Endothelial cell (in vitro differentiated cells): ENCODE measurements around the gene VKORC1L1. TPM values are rescaled to one million over a fixed set of nuclear protein-coding genes. Genes with fewer than 3 reads are reported as not detected.

Source experiments
- DNase-seq: peaks from one replicate; pipeline ENCODE4 v3.0.0; 2021; ENCODE audit warnings: low spot score
- H3K27ac Mint-ChIP-seq: one replicate; pipeline ENCODE4 v1.8.0; 2021; ENCODE audit warnings: mixed read lengths, inconsistent platforms; ENCODE audit not compliant: unreplicated experiment
- H3K27me3 Mint-ChIP-seq: one replicate; pipeline ENCODE4 v1.8.0; 2021; ENCODE audit warnings: mild to moderate bottlenecking, moderate library complexity, mixed read lengths, inconsistent platforms; ENCODE audit not compliant: unreplicated experiment
- H3K36me3 Mint-ChIP-seq: one replicate; pipeline ENCODE4 v1.8.0; 2021; ENCODE audit warnings: mild to moderate bottlenecking, low read depth, mixed read lengths, inconsistent platforms; ENCODE audit not compliant: unreplicated experiment
- H3K4me1 Mint-ChIP-seq: one replicate; pipeline ENCODE4 v1.8.0; 2021; ENCODE audit warnings: mild to moderate bottlenecking, mixed read lengths, inconsistent platforms; ENCODE audit not compliant: unreplicated experiment
- H3K4me3 Mint-ChIP-seq: one replicate; pipeline ENCODE4 v1.8.0; 2021; ENCODE audit warnings: mild to moderate bottlenecking, mixed read lengths, inconsistent platforms; ENCODE audit not compliant: unreplicated experiment
- H3K9me3 Mint-ChIP-seq: one replicate; pipeline ENCODE4 v1.8.0; 2021; ENCODE audit warnings: mixed read lengths, inconsistent platforms; ENCODE audit not compliant: unreplicated experiment
- total RNA-seq: library from RNA; stranded (reverse); fragmentation: NEBNext Ultra II Directional; extraction: Animal tissue kit (Norgen Biotek cat#: 25700); gene quantifications from one replicate; pipeline ENCODE4 v1.2.1, GENCODE V29; 2021; ENCODE audit not compliant: unreplicated experiment
- TF ChIP-seq, protein P1 (sequence below): fragments of 200-600 bp; sonication (generic); IDR thresholded peaks from one replicate; pipeline ENCODE4 v1.5.0; 2021; ENCODE audit warnings: antibody characterized with exemption; ENCODE audit not compliant: unreplicated experiment

Gene VKORC1L1
- total RNA-seq, 1 donor from 2014 or later = 22.9 TPM

DNA sequence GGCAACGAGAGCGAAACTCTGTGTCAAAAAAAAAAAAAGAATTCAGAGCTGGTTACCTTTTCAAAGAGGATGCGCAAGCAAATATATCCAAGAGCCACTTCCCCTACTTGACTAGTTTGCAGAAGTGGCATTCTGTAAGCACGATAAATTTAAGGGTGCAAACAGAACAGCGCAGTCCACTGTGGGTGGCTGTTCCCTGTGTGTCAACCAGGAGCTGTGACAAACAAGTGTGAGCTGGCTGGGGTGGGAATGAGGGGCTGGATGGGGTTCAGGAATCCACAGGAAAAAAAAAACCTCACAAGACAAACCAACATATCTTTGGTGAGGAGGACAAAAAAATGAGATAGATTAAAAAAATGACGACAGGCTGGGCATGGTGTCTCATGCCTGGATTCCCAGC, 93.3 kb downstream of the VKORC1L1 start:
- Mint-ChIP-seq H3K36me3 (peaks cover 37% of the 10 kb centered on the region), H3K4me3 (no peak overlapping the region), H3K27me3 (peaks cover 9% of the 10 kb centered on the region), H3K27ac (no peak overlapping the region), H3K9me3 (no peaks in the 10 kb centered on the region), H3K4me1 (no peaks in the 10 kb centered on the region)
- DNase-seq = no peak
- TF ChIP-seq, protein P1, sequence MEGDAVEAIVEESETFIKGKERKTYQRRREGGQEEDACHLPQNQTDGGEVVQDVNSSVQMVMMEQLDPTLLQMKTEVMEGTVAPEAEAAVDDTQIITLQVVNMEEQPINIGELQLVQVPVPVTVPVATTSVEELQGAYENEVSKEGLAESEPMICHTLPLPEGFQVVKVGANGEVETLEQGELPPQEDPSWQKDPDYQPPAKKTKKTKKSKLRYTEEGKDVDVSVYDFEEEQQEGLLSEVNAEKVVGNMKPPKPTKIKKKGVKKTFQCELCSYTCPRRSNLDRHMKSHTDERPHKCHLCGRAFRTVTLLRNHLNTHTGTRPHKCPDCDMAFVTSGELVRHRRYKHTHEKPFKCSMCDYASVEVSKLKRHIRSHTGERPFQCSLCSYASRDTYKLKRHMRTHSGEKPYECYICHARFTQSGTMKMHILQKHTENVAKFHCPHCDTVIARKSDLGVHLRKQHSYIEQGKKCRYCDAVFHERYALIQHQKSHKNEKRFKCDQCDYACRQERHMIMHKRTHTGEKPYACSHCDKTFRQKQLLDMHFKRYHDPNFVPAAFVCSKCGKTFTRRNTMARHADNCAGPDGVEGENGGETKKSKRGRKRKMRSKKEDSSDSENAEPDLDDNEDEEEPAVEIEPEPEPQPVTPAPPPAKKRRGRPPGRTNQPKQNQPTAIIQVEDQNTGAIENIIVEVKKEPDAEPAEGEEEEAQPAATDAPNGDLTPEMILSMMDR = no peak

- TF ChIP-seq, protein P1 = no peak
- no peaks in the 10 kb centered on the region for H3K4me1 Mint-ChIP-seq
- no peak overlapping the region for H3K4me3 Mint-ChIP-seq
- no peak overlapping the region for H3K27ac Mint-ChIP-seq
- no peak for DNase-seq
- peaks cover 42% of the 10 kb centered on the region for H3K36me3 Mint-ChIP-seq
- peaks cover 11% of the 10 kb centered on the region for H3K27me3 Mint-ChIP-seq
- no peaks in the 10 kb centered on the region for H3K9me3 Mint-ChIP-seq
Observed at GRCh38 chr7:65967361-65968155, 94.7 kb downstream of the VKORC1L1 start.

DNA sequence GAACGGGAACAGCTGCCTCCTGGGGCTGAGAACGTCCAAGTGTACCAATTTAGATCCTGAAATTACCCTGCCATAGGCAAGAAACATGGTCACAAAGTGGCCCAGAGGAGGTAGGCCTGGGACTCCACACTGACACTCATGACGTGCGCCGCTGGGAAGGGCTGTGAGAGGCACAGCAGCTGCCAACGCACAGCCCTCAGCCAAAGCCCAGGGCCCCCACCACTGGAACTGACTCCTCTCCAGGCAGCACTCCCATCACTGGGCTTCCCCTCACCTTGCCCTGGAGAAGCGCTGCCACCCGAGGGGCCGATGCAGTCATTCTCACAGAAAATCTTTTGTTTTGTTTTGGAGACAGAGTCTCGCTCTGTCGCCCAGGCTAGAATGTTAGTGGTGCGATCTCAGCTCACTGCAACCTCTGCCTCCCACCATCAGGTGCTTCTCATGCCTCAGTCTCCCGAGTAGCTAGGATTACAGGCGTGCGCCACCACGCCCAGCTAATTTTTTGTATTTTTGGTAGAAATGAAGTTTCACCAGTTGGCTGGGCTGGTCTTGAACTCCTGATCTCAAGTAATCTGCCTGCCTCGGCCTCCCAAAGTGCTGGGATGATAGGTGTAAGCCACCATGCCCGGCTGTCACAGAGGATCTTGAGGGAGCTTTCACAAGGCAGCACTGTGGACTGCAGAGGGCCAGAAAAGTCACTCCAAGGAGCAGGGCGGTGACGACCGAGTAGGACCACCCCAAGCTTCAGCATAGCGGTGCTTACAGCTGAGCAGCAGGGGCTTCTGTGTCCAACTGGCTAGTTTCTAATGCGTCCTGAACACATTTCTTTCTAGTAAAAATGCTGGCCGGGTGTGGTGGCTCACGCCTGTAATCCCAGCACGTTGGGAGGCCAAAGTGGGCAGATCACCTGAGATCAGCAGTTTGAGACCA, 95.6 kb downstream of the VKORC1L1 start:
- Mint-ChIP-seq H3K27me3 (peaks cover 13% of the 10 kb centered on the region), H3K27ac (no peak overlapping the region), H3K4me1 (no peaks in the 10 kb centered on the region), H3K9me3 (no peaks in the 10 kb centered on the region), H3K36me3 (peaks cover 38% of the 10 kb centered on the region), H3K4me3 (no peak overlapping the region)
- TF ChIP-seq, protein P1 = no peak
- DNase-seq = no peak

DNA sequence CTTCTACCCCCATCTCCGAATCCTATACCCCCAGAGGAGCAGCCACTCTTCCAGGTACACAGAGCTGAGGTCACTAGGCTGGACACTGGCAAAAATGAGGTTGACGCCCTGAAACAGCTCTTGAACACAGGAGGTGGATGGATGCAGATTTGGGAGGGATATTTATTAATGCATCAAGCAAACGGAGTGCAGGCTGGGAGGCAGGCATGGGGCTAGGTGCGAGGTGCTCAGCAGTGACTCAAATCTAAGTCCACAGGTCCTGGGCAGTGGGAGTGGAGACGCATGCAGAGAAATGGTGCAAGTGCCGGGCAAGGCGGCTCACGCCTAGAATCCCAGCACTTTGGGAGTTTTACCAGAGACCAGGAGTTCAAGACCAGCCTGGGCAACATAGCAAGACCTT, 98.1 kb downstream of the VKORC1L1 start:
- no peak for DNase-seq
- Mint-ChIP-seq H3K27ac (no peak overlapping the region), H3K4me1 (no peaks in the 10 kb centered on the region), H3K27me3 (peaks cover 13% of the 10 kb centered on the region), H3K36me3 (peaks cover 33% of the 10 kb centered on the region), H3K9me3 (no peaks in the 10 kb centered on the region), H3K4me3 (no peak overlapping the region)
- TF ChIP-seq, protein P1 = no peak
